GM15510 (cell line): ENCODE results near the gene TBX18.

Experiments
- POLR2A ChIP-seq: IDR thresholded peaks from 3 replicates; pipeline ENCODE4 v1.6.1; 2011; ENCODE audit warnings: borderline replicate concordance; ENCODE audit not compliant: insufficient read length; ENCODE audit errors: extremely low read depth

TBX18 gene

DNA sequence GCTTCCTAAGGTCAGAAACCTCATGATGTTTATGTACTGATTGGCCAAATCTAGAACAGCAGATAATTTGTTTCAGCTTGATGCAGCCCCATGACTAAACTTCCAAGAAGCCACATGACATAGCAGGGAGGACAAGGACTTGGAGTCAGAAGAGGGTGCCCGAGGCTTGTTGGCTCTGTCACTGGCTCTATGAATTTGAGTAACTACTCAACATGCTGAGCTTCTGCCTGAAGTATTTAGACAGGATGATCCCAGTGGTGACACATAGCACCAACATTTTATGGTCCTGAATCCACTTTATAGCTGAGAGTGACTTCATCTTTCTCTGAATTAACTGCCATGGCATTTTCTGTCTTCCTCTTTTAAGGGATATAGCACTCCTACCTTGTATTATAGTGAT, 13.5 kb upstream of the TBX18 start:
- no peak for TF ChIP-seq POLR2A

DNA sequence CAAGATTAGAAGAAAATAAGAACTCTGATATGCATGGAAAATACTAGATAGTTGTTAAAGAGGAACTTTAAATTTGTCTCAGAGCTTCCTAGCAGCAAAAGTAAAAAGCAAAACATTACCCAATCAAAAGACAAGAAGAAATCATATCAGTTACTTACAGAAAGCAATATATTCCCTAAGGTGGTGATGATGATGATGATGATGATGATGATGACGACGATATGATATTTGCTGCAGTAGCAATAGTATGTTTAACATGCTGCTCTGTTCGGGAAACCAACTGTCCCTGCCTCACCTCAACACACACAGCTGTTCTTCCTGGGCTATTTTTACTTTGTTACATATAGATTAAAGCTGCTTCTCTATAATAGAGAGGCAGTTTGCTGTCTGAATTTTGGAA, 12.0 kb upstream of the TBX18 start:
- no peak for TF ChIP-seq POLR2A

DNA sequence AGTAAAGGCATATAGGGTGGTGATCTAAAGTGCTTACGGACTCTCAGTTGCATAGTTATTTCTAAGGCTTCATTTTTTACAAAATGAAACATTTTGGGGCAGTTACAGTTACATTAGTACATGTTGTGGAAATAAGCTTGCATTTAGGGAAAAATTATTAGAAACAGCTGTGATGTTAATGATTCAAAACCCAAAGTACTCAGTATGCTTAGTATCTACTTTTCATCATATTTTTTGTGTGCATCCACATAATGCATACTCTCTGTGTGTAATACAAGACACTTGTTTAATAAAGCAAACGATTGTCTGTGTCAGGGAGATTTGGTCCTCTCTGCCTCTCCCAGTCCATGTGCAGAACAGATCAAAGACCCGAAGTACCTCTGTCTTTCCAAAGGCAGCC, 11.4 kb upstream of the TBX18 start:
- no peak for TF ChIP-seq POLR2A

DNA sequence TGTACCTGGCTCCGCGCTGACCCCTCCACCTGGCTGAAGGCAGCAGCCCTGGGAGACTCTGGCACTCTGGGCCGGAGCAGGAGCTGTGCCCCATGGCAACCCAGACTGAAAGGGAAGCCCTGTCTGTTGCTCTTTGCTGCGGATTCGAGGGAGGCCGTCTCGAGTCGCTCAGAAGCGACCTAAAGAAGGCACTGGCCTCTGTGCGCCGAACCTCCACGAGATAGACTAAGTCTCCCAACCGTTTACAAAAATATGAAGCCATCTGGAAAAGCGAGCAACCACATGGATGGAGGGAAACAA, 10.5 kb upstream of the TBX18 start:
- TF ChIP-seq POLR2A = no peak

DNA sequence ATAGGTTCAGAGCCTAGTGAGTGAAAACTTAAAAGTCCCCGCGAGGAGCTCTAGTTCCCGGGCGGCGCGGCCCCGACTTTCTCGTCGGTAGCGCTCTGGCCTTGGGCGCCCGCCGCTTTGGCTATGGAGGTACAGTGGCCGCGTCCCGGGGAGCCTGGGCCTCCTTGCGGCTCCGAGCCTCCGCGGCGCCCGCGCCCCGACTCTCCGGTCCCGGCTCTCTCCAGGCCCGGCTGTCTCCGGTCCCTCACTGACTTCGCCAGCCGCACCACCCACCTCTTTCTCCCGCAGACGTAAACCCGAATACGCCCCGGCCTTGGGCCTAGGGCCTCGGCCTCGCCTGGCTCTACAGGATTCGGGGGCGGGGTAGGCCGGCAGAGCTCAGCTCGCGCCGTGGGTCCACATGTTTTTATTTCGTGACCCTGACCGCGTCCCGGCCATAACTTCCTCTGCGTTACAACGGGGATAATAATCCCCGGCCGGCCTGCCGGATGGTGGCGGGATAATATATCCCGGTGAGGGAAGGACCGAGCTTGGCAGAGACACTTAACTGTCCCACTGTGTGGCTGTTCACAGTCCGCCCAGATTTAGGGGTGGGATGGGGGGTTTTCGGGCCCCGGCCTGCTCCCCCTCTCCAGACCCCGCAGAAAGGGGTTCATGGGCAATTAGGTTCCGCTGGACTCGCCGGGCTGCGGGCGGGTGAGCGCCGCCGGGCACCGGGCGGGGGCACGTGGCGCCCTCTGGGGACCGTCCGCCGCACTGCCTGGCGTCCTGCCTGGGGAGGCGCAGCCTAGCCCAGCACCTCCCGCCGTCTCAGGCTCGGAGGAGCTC, 10.0 kb upstream of the TBX18 start:
- no peak for TF ChIP-seq POLR2A

DNA sequence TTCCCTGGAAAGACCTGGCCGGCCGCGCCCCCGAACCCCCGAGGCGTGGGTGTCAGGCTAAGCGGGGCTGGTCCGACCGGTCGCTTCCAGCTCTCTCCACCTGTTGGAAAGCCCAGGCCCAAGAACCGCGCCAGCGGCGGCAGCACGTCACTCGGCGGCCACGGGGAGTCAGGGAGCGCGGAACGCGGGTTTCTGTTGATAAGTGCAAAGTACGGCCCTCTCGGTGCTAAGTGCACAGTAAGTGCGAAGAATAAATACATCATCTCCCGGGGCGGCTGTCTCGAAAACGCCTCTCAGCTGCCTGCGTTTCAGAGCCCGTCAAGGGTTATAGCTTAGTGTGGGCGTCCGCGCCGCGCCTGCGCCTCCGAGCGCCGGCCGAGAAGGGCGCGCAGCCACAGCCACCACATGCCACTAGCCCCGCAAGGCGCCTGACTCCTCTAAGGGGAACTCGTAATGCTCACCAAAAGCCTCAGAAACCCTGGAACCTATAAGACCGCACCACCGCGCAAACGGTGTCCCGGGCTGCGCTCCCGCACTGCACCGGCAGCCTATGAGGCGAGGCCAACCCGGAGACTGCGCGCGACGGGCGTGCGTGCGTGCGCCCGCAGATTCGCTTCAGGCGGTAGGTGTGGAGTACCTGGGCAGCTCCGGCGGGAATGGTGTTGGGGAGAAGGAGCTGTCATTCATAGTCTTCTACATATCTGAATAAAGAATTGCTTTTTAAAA, 9.2 kb upstream of the TBX18 start:
- no peak for TF ChIP-seq POLR2A

DNA sequence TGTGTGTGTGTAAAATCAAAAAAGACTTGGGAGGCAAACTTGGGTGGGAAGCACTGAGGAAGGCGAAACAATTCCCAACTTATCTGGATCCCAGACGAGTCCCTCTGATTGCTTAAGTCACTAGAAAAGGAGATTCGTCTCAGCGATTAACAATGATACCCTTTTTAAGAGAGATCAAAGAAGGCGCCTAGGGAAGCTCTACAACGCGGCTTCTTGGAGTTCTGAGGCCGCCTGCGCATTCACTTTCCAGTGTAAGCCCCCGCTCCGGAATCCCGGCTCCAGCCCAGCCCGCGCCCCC, 8.7 kb upstream of the TBX18 start:
- TF ChIP-seq POLR2A = no peak

DNA sequence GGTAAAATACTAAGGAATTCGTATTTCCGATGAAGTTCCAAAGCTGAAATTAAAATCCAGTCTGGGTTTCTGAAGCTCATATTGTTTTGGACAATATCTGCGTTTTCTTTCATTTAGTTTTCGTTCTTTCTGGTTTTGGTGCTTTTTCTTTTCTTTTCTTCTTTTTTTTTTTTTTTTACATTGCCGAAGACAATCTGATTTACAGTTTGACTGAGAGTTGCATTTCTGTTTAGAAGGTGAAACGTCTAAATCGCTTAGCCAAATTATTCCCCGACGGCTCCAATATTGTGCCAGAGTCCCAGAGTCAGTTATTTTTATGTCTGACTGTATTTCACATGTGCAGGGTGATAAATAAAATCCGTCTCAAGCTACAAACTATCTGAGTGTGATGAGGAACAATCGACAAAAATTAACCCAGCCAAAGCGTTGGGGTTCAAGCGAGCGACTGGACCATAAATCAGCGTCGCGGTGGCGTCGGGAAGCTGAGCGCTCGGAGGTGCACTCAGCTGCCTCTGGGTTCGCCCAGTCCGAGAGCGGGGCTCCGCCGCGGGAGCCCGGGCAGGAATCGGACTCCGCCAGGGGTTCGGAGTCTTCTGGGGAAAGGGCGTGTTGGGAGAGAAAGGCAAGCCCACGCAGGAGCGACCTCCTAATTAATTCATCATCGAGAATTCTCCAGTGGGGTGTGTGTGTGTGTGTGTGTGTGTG, 8.2 kb upstream of the TBX18 start:
- no peak for TF ChIP-seq POLR2A

DNA sequence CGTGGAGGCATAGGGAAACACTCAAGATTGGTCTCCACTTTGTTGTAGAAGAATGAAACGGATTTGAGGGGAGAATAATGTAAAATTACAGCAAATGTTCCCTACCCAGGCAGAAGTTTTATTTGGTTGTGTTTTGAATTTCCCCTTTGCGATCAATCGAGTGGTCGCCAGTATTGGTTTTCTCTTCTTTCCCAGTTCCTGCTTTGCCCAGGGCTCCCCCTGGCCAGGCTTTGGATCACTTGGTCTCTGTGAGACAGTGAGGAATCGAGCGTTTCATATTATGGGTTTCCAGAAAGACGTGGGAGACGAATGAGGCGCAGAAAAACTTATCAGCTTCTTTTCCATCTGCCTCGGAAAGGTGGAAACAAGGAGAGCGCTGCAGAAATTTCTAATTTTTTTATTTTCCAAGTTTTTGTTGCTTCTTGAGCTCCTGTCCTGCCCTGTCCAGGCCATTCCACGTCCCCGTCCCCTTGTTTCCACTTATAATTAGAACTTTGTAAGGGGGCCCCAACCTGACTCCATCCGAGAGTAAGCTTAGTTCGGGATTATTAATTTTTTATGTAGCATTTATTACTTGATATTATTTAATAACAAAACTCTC, 7.5 kb upstream of the TBX18 start:
- TF ChIP-seq POLR2A = no peak

DNA sequence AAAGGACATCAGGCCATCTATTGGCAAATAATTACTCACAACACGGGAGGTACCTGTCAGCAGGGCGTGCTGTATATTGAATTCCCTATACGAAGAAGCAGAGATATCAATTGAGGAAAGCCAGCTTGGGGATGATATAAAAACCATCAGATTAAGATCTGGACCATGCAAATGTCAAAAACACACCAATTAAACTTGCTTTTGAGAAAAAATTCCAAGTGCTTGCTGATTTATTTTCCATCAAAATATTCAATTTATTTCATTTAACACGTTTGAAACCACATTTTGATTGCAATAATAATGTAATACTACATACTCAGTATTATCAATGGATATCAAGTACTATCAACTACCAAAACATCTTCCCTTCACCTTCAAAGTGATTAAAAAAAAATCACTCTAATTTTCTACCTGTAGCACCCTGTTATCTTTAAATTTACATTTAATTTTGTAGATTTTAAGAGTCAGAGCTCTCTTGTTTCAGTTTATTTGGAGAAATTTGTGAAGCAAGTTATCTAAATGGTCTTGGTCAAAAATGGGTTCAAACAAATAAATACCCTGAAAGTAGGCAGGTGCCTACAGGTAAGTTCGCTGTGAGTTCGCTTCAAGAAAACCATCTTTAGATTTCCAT, 6.8 kb upstream of the TBX18 start:
- no peak for TF ChIP-seq POLR2A

DNA sequence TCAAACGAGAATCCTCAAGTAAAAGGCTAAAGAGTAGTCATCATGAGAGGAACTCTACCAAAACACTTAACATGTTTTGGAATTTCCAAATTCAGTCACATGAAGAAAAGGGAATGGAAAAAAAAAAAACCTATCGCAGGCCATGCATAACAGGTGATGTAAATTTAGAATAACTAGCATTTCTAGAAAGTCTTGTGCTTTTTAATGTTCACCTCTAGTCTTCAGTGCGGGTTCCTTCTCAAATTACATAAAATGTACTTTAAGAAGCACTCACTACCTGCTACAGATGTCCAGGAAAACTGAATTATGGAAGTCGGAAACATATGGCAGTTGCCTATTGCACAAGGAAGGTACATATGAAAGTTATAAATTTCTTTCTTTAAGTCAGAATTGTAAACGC, 6.1 kb upstream of the TBX18 start:
- no peak for TF ChIP-seq POLR2A

DNA sequence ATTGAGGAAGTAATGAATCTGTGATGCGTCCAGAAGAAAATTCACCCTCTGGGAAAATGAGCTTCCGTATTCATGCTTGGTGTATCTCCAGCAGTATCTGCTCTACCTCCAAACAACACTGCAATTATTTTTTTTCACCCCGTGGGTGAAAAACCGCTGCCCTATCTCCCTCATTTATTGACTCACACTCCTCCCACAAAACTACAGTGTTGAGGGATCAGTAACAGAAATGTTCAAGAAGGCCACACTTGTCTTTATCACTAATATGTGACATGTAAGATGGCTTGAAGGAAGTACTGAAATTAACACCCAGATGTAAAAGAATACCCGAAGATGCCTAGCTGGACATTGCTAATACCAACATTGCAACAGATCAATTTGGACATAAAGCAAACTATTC, 4.9 kb upstream of the TBX18 start:
- no peak for TF ChIP-seq POLR2A

DNA sequence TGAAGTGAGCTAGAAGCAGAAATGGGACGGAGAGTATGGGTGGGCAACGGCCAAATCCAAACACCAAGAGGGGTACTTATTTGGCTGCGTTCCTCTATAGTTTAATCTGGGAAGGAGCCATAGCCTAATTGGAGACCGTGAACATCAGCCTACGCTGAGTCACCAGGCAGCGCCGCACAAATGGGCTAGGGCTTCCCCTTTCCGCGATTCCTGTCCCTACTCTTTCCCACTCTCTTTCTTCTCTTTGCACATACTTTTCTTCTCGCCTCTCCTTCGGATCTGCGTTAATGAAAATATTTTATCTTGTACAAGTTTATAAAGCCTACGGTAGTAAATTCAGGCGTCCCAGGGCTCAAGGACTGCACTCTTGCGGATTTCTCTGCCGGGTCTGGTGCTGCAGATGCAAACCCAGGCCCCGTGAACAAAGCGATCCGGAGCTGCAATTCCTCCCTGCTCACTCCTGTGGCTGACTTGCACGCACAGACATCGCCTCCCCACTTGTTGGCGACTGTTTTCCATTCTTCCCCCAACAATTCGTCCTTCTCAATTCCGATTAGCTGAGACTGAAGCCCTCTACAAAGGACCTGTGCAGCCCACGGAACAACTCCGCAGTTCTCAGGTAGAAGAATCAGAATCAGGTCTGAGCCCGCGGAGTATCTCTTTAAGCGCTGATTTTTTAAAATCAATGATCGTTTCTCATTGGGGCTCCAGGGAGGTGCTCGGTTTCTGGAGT, 4.2 kb upstream of the TBX18 start:
- TF ChIP-seq POLR2A = no peak

DNA sequence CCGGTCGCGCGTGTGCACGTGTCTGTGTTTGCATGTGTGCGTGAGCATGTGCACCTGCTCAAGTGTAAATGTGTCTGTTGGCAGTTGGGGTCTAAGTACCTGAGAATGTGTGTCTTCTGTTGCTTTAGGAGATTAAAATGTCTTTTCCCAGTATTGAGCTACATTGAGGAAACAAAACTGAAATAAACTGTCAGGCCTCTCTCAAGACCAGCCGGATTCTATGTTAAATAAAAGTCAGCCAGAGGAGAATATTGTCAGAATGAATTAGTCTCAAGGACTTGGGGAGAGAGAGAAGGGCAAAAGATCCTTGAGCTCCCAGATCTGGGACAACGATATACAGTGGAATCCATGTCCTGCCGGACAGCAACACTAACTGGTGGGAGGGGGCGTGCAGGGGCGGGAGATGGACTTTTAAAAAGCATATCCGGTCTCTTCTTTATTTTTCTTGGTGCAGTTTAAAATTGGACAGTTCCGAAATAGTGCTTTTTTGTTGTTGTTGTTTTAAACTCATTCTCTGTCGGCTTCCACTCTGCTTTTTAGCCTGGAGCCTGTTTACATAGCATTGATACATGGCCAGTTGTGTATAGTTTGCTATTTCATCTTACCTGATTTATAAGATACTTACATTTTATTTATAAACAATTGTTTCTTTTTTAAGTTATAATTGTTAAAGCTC, 3.3 kb upstream of the TBX18 start:
- no peak for TF ChIP-seq POLR2A
